ENCODE measurements around the gene ARPC1A.

- TF ChIP-seq POLR2A (IDR thresholded peaks at IDR 0.05) (no peak), CTCF (IDR thresholded peaks at IDR 0.05) (no peak)
Measured at GRCh38 chr7:99369767-99370391, 44.2 kb downstream of the ARPC1A start.
